ENCODE data around the gene DOLK.

DNA sequence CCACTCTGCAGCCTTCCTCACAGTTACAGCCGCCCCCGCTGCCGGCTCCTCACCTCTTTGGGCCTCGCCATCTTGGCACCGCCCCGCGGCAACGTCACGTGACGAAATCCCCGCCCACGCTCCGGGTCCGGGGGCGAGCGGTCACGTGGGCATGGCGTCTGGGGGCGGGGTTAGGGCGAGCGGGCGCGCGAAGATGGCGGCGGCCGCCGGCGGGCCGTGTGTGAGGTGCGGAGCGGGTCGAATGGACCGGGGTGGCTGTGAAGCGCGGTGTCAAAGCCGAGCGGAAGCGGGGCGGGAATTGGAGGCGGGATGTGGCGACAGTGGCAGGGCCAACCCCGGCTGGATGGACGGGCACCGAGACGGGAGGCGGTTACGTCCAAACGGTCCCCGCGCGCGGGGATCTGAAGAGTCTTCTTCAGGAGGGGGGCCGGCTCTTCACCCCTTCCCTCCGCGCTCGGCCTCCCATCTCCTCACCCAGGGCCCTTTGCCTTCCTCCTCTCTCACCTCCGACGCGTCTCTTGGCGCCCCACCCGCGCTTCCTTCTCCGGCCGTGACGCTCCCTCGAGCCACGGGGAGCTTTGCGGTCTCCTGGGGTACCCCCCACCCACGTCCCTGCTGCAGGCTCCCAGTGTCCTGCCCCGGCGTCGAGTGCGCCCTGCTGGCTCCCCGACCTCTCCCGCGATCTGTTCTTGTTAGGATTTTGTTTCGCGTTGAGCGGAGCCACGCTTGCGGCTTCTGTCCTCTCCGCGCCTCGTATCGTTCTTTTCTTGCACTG, at the start of gene DOLK, which contains the start of gene NUP188:
- TF ChIP-seq, protein P1, sequence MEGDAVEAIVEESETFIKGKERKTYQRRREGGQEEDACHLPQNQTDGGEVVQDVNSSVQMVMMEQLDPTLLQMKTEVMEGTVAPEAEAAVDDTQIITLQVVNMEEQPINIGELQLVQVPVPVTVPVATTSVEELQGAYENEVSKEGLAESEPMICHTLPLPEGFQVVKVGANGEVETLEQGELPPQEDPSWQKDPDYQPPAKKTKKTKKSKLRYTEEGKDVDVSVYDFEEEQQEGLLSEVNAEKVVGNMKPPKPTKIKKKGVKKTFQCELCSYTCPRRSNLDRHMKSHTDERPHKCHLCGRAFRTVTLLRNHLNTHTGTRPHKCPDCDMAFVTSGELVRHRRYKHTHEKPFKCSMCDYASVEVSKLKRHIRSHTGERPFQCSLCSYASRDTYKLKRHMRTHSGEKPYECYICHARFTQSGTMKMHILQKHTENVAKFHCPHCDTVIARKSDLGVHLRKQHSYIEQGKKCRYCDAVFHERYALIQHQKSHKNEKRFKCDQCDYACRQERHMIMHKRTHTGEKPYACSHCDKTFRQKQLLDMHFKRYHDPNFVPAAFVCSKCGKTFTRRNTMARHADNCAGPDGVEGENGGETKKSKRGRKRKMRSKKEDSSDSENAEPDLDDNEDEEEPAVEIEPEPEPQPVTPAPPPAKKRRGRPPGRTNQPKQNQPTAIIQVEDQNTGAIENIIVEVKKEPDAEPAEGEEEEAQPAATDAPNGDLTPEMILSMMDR (IDR thresholded peaks at IDR 0.05): no peak
- no peak for TF ChIP-seq ZFX (IDR thresholded peaks at IDR 0.05; ENCODE audit: borderline replicate concordance)

All from 22Rv1 (cell line).